K562 (cell line): ENCODE results near the gene RXRB. TPM values are rescaled to one million over a fixed set of nuclear protein-coding genes. Genes with fewer than 3 reads are reported as not detected.
A peak's percentile ranks its signal among the peaks of the same experiment; 100 is the strongest.

Source experiments
- ATAC-seq: fragments of 200-7000 bp; cut with Tn5 transposase; 3 replicates; pipeline ENCODE4 v1.9.1; 2020; ENCODE audit warnings: moderate library complexity
- BruUV-seq: library from RNA; stranded (reverse); fragments of 400-500 nt; replicated peaks from 2 replicates; lab custom pipeline; 2021; lab: Mats Ljungman, UMichigan
- CTCF ChIA-PET: fragments of 300-600 bp; formaldehyde crosslinking; extraction: SDS; loops from one replicate; lab custom pipeline; 2021; ENCODE audit warnings: low intra/inter-chr PET ratio; lab: Yijun Ruan, JAX
- POLR2A ChIA-PET: fragments of 300-600, 350-650 bp; sonication (Branson Sonifier 250); formaldehyde crosslinking; extraction: SDS; loops from one replicate; lab custom pipeline; 2021; ENCODE audit warnings: antibody characterized with exemption, inconsistent platforms; lab: Yijun Ruan, JAX
- DNase-seq, 4 experiments: peaks; one replicate each; pipeline versions ENCODE4 v3.0.0 to v3.0.0-alpha.2; 2011 to 2018; ENCODE audit warnings: low spot score in 3 of 4, mixed read lengths in 3 of 4; ENCODE audit errors: extremely low read depth in 1 of 4
- FAIRE-seq: peaks from 2 replicates; lab custom pipeline; 2011; peaks lifted over from hg19 to GRCh38; lab: Jason Lieb, UNC
- H2AFZ ChIP-seq: 2 replicates; pipeline ENCODE4 v1.6.0; 2011; ENCODE audit warnings: low read depth, low read length, control low read depth, inconsistent platforms
- H3K27ac ChIP-seq: fragments of 200-600 bp; 3 replicates; pipeline ENCODE4 v1.8.0; 2011; ENCODE audit warnings: low read depth, mild to moderate bottlenecking, control low read depth, inconsistent platforms, low read length, moderate library complexity, mixed read lengths; ENCODE audit errors: extremely low read depth
- H3K27me3 ChIP-seq, 2 experiments: fragments of 300-600 bp in 1 of 2; 2 replicates in 1 of 2; 3 replicates in 1 of 2; pipeline versions ENCODE4 v1.6.0 to v1.8.0; 2011; ENCODE audit warnings: inconsistent platforms in 2 of 2, low read length in 2 of 2, mild to moderate bottlenecking in 1 of 2, mixed read lengths in 1 of 2, moderate library complexity in 1 of 2; ENCODE audit not compliant: control insufficient read depth in 2 of 2, insufficient read depth in 2 of 2
- H3K36me3 ChIP-seq: fragments of 300-600 bp; 3 replicates; pipeline ENCODE4 v1.8.0; 2011; ENCODE audit warnings: mild to moderate bottlenecking, low read length, inconsistent platforms; ENCODE audit not compliant: control insufficient read depth, insufficient read depth
- H3K4me1 ChIP-seq, 2 experiments: fragments of 200-600 bp in 1 of 2; replicated peaks in 1 of 2; 2 replicates in 1 of 2; 3 replicates in 1 of 2; pipeline versions ENCODE4 v1.5.1 to v1.8.0; 2011; ENCODE audit warnings: inconsistent platforms in 2 of 2, low read length in 2 of 2, mild to moderate bottlenecking in 1 of 2, mixed read lengths in 1 of 2, moderate library complexity in 1 of 2; ENCODE audit not compliant: control insufficient read depth in 2 of 2, insufficient read depth in 2 of 2
- H3K4me2 ChIP-seq: 2 replicates; pipeline ENCODE4 v1.6.1; 2011; ENCODE audit warnings: low read length, control low read depth, inconsistent platforms, mixed read lengths; ENCODE audit not compliant: insufficient read depth
- H3K4me3 ChIP-seq: fragments of 200-600 bp; sonication (generic), shearing (Covaris generic); 2 replicates; pipeline ENCODE4 v1.5.1; 2016; ENCODE audit warnings: control low read depth, inconsistent platforms
- H3K79me2 ChIP-seq: fragments of 200-600 bp; 3 replicates; pipeline ENCODE4 v1.8.0; 2011; ENCODE audit warnings: low read length, inconsistent platforms; ENCODE audit not compliant: control insufficient read depth, insufficient read depth
- H3K9ac ChIP-seq, 2 experiments: 2 replicates each; pipeline versions ENCODE4 v1.6.0 to v1.6.1; 2011; ENCODE audit warnings: low read depth in 2 of 2, low read length in 2 of 2, control low read depth in 1 of 2, inconsistent platforms in 1 of 2, mild to moderate bottlenecking in 1 of 2, mixed read lengths in 1 of 2; ENCODE audit not compliant: insufficient read depth in 1 of 2
- H3K9me1 ChIP-seq: one replicate; pipeline ENCODE4 v1.6.0; 2011; ENCODE audit warnings: inconsistent platforms, mild to moderate bottlenecking, low read length, moderate library complexity; ENCODE audit not compliant: control insufficient read depth, insufficient read depth
- H3K9me3 ChIP-seq: replicated peaks from 2 replicates; pipeline ENCODE4 v1.5.1; 2011; ENCODE audit warnings: low read depth, low read length, inconsistent platforms; ENCODE audit not compliant: control insufficient read depth, insufficient read depth
- H4K20me1 ChIP-seq: replicated peaks from 2 replicates; pipeline ENCODE4 v1.6.1; 2011; ENCODE audit warnings: low read length, inconsistent platforms, mixed read lengths; ENCODE audit not compliant: control insufficient read depth, insufficient read depth
- E2F8 ChIP-seq: fragments of 450-650 bp; IDR thresholded peaks from 2 replicates; pipeline ENCODE4 v1.7.1; 2018; ENCODE audit warnings: mild to moderate bottlenecking, low read depth; ENCODE audit not compliant: partially characterized antibody
- FOS ChIP-seq: IDR thresholded peaks from 3 replicates; pipeline ENCODE4 v1.6.1; 2011; ENCODE audit not compliant: insufficient read length; ENCODE audit errors: extremely low read depth
- GABPA ChIP-seq: fragments of 200-800 bp; sonication (Bioruptor generic); conservative IDR thresholded peaks from 2 replicates; pipeline ENCODE4 v1.6.1; 2016; ENCODE audit warnings: low read depth, missing genetic modification characterization, missing compliant biosample characterization
- PATZ1 ChIP-seq: fragments of 250-450 bp; sonication (Bioruptor Pico); IDR thresholded peaks from 2 replicates; pipeline ENCODE4 v1.5.0; 2020; ENCODE audit warnings: mild to moderate bottlenecking, borderline replicate concordance
- PRDM10 ChIP-seq: fragments of 450-650 bp; IDR thresholded peaks from 2 replicates; pipeline ENCODE4 v1.6.1; 2018; ENCODE audit not compliant: partially characterized antibody
- RBM15 ChIP-seq: fragments of 200-400 bp; formaldehyde crosslinking; IDR thresholded peaks from 2 replicates; pipeline ENCODE4 v1.6.1; 2018; ENCODE audit warnings: mild to moderate bottlenecking, low read length, moderate library complexity; ENCODE audit not compliant: insufficient read depth
- YY1 ChIP-seq, 3 experiments: IDR thresholded peaks; 2 replicates each; pipeline ENCODE4 v1.6.1; 2011; ENCODE audit warnings: low read length in 2 of 3, mild to moderate bottlenecking in 2 of 3, moderate library complexity in 2 of 3, borderline replicate concordance in 1 of 3, control low read depth in 1 of 3, low read depth in 1 of 3; ENCODE audit not compliant: insufficient read depth in 3 of 3, insufficient replicate concordance in 2 of 3, control insufficient read depth in 1 of 3, insufficient read length in 1 of 3; ENCODE audit errors: extremely low read depth in 1 of 3
- ZEB2 ChIP-seq: fragments of 450-650 bp; IDR thresholded peaks from 2 replicates; pipeline ENCODE4 v1.6.1; 2016
- ZNF224 ChIP-seq: sonication (generic); formaldehyde crosslinking; IDR thresholded peaks from 2 replicates; pipeline ENCODE4 v1.8.0; 2022; ENCODE audit warnings: mild to moderate bottlenecking, missing genetic modification reagents
- ZNF274 ChIP-seq: IDR thresholded peaks from 2 replicates; pipeline ENCODE4 v1.6.1; 2011; ENCODE audit warnings: low read depth, mild to moderate bottlenecking, low read length, moderate library complexity, borderline replicate concordance
- WGBS: fragments of 100-300 bp; shearing (Covaris generic); methylation state at CpG from one replicate; pipeline ENCODE4 v1.1.6; 2016; ENCODE audit warnings: low coverage, mixed read lengths; ENCODE audit not compliant: insufficient coverage; ENCODE audit errors: missing lambda C conversion rate; 5-methylcytosine and 5-hydroxymethylcytosine counted together
- in situ Hi-C: fragments of 300-500 bp; cut with MboI; formaldehyde crosslinking; loops from 4 replicates; pipeline ENCODE4 v1.15.0; 2018; ENCODE audit warnings: inconsistent platforms, mixed read lengths
- intact Hi-C: fragments of 100-400 bp; cut with micrococcal nuclease; formaldehyde crosslinking; loops from 2 replicates; pipeline ENCODE4 v1.14.2; 2022
- polyA plus RNA-seq, 8 experiments: library from polyadenylated mRNA; depleted of rRNA in 4 of 8; stranded (reverse) in 5 of 8; unstranded in 3 of 8; fragments of >200 nt; fragmentation: Nextera tagmentation in 2 of 8; fragmentation: Illumina TruSeq in 1 of 8; extraction: Ambion mirVana in 2 of 8; extraction: Trizol in 1 of 8; gene quantifications; 2 replicates each; pipeline versions ENCODE4 v1.2.1 to v1.2.3, GENCODE V29; 2011 to 2014; ENCODE audit warnings: inconsistent platforms in 1 of 8, missing spikeins in 1 of 8
- total RNA-seq, 7 experiments: library from RNA; depleted of rRNA in 6 of 7; stranded (reverse); fragments of >200 nt in 6 of 7; fragmentation: Illumina TruSeq in 2 of 7; extraction: Trizol in 2 of 7; gene quantifications; 2 replicates each; pipeline versions ENCODE4 v1.2.1 to v1.2.3, GENCODE V29; 2011 to 2021; ENCODE audit warnings: low replicate concordance in 1 of 7

Gene RXRB
- total and polyA plus RNA-seq, 9 of the 15 experiments (the other 6 are each of a cell fraction or from before 2014, with no cell fraction given): 0.76 to 35.5 (median 18.4) TPM

GRCh38 chr6:33205191-33206026 lies 4.9 kb upstream of the RXRB start:
- no peaks in the 10 kb centered on the region for H3K27me3 ChIP-seq
- H2AFZ ChIP-seq: peak overlapping the region; percentile 79; the same call in 1 of the 2 replicates
- H3K4me3 ChIP-seq: peak overlapping the region; percentile 62
- ChIA-PET CTCF (no interaction called here), POLR2A (interaction anchor here (0.7 to 1.6 kb wide), 5 partner anchors 14 to 234 kb away, joined by 3 to 9 read pairs (median 4); no protein-coding TSS in a partner anchor)
- peaks cover 42 to 63% of the 10 kb centered on the region in 2 experiments for H3K4me1 ChIP-seq
- DNase-seq (peak in 3 of 4 experiments; percentile 49 to 73 (median 68)), ATAC-seq (peak; percentile 13), FAIRE-seq (peak; percentile 63)
- peak overlapping the region; percentile 75 for H3K27ac ChIP-seq
- peak overlapping the region; percentile 85 for H3K4me2 ChIP-seq
- H3K9ac ChIP-seq: peak overlapping the region; percentile 67 to 93
- H3K9me1 ChIP-seq: peaks cover 3% of the 10 kb centered on the region
- peaks cover 48% of the 10 kb centered on the region for H3K36me3 ChIP-seq
- intact Hi-C loops: loop anchor here (2.0 kb wide), 1 partner anchor 213 kb away; the partner anchor contains the start of gene CUTA
- no TSS peak for BruUV-seq
- no peaks in the 10 kb centered on the region for H3K9me3 ChIP-seq
- WGBS: 32% methylated on average over 17 of the region's 17 CpGs
- H4K20me1 ChIP-seq: peaks cover 16% of the 10 kb centered on the region; the same call in 1 of the 2 replicates
- in situ Hi-C loops: no loop called here
- peaks cover 66% of the 10 kb centered on the region for H3K79me2 ChIP-seq
- peak; percentile 10 for TF ChIP-seq PRDM10
- TF ChIP-seq ZNF274: no peak
- no peak for TF ChIP-seq RBM15
- TF ChIP-seq FOS: peak; percentile 13
- no peak for TF ChIP-seq ZNF224
- peak; percentile 67; the same call in 1 of the 2 replicates for TF ChIP-seq ZEB2
- peak; percentile 33 for TF ChIP-seq E2F8
- TF ChIP-seq GABPA: no peak
- TF ChIP-seq YY1 (IDR thresholded peaks at IDR 0.05; ENCODE audit: borderline replicate concordance in 1 of 3, control insufficient read depth in 1 of 3, extremely low read depth in 1 of 3, insufficient read depth in 3 of 3, insufficient read length in 1 of 3, insufficient replicate concordance in 2 of 3, low read depth in 1 of 3, low read length in 2 of 3): peak in 1 of 3 experiments; percentile 6
- TF ChIP-seq PATZ1 (CRISPR knock-in tag): no peak
